ENCODE measurements around the gene MFGE8. TPM values are rescaled to one million over a fixed set of nuclear protein-coding genes. Genes with fewer than 3 reads are reported as not detected.

The MFGE8 gene
- total and polyA plus RNA-seq, 9 of the 15 experiments (the other 6 are each of a cell fraction or from before 2014, with no cell fraction given), result 2.3 to 142 (median 62.3) TPM

DNA sequence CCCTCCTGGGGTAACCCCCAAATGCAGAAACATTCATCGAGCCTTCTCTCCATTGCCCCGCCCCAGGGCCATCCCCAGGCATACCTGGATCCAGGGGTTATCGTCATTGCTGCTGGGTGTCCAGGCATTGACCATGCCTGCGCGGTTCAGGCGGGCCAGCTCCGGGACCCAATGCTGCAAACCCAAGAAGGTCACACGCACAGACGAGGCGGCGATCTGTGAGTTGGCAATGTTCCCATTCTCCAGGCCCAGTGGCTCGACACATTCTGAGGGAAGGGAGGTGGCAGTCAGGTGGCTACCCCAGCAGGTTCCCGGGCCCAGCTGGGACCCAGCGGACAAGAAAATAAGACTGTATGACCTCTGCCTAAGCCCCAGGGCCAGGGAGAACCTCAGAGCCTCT lies 6.1 kb downstream of the MFGE8 start:
- WGBS (ENCODE audit: insufficient coverage, low coverage, missing lambda C conversion rate), result 86% methylated on average over 14 of the region's 14 CpGs
- CTCF ChIA-PET (ENCODE audit: low intra/inter-chr PET ratio), result interaction anchor here (1.1 kb wide), 1 partner anchor 110 kb away, joined by 4 read pairs; no protein-coding TSS in a partner anchor

DNA sequence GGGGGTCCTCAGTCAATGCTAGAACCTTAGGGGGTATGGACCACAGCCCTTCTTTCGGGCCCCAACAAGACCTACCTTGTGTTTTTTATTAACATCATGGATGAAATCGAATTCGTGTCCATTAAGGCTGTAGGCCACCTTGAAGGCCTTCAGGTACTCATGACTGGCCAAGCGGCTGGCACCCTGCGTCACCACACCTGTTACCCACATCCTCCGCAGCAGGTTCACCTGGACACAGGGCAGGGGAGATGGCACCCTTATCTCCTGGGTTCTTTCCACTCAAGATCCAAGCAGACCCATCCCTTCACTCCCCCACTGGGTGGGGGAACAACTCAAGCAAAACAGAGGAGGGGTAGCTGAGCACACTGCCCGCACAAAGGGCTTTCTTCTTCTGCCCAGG lies 6.6 kb downstream of the MFGE8 start:
- TF ChIP-seq HMGN3 (IDR thresholded peaks at IDR 0.05; ENCODE audit: borderline replicate concordance, extremely low read depth, insufficient read length, low read depth, low read length), result no peak
- no peak for TF ChIP-seq NEUROD1 (IDR thresholded peaks at IDR 0.05; ENCODE audit: borderline replicate concordance, low read depth, low read length, partially characterized antibody)
- TF ChIP-seq, protein P1, sequence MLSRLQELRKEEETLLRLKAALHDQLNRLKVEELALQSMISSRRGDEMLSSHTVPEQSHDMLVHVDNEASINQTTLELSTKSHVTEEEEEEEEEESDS (CRISPR knock-in tag; IDR thresholded peaks at IDR 0.05), result no peak
- peaks cover 93% of the 10 kb centered on the region for H3K36me3 ChIP-seq (ENCODE audit: control insufficient read depth, insufficient read depth, low read length)
- no peak overlapping the region for H3K4me2 ChIP-seq (ENCODE audit: insufficient read depth, low read length)
- intact Hi-C loops (cut with micrococcal nuclease) (no loop called here), in situ Hi-C loops (cut with MboI) (no loop called here)
- ChIA-PET CTCF (ENCODE audit: low intra/inter-chr PET ratio) (interaction anchor here (1.1 kb wide), 1 partner anchor 111 kb away, joined by 4 read pairs; no protein-coding TSS in a partner anchor), POLR2A (interaction anchor here (0.5 to 2.4 kb wide), 3 partner anchors 10 to 96 kb away, joined by 3 to 20 read pairs (median 4); no protein-coding TSS in a partner anchor)
- H3K9ac ChIP-seq (ENCODE audit: insufficient read depth in 1 of 2, low read depth in 2 of 2, low read length in 2 of 2), result no peak overlapping the region
- H3K4me1 ChIP-seq (replicated peaks in 1 of 2; ENCODE audit: control insufficient read depth in 2 of 2, insufficient read depth in 2 of 2, low read length in 2 of 2), result peaks cover 31 to 34% of the 10 kb centered on the region in 2 experiments; a peak in 4 of 5 replicates
- H3K27me3 ChIP-seq (ENCODE audit: control insufficient read depth in 2 of 2, insufficient read depth in 2 of 2, low read length in 2 of 2), result no peaks in the 10 kb centered on the region
- no peak overlapping the region for H3K27ac ChIP-seq (ENCODE audit: extremely low read depth, low read depth, low read length)
- H3K79me2 ChIP-seq (ENCODE audit: control insufficient read depth, insufficient read depth, low read length), result peaks cover 22% of the 10 kb centered on the region
- H3K9me1 ChIP-seq (ENCODE audit: control insufficient read depth, insufficient read depth, low read length), result peaks cover 3% of the 10 kb centered on the region
- no peak for ATAC-seq
- H2AFZ ChIP-seq (ENCODE audit: low read depth, low read length), result no peak overlapping the region
- no peak for FAIRE-seq
- WGBS (ENCODE audit: insufficient coverage, low coverage, missing lambda C conversion rate), result 89% methylated on average over 7 of the region's 7 CpGs
- H3K4me3 ChIP-seq, result no peak overlapping the region
- H3K9me3 ChIP-seq (replicated peaks; ENCODE audit: control insufficient read depth, insufficient read depth, low read depth, low read length), result no peaks in the 10 kb centered on the region
- H4K20me1 ChIP-seq (replicated peaks; ENCODE audit: control insufficient read depth, insufficient read depth, low read length), result 0 out of 2 replicates have a peak, but pooled peaks cover 9% of the 10 kb centered on the region
- no TSS peak for BruUV-seq (replicated peaks)
- DNase-seq (ENCODE audit: extremely low read depth in 1 of 4, low spot score in 3 of 4), result no peak

More for the DNA sequence above, 6.1 kb downstream of the MFGE8 start:
- BruUV-seq (replicated peaks), result no TSS peak
- FAIRE-seq (no peak), DNase-seq (ENCODE audit: extremely low read depth in 1 of 4, low spot score in 3 of 4) (no peak), ATAC-seq (no peak)
- in situ Hi-C loops (cut with MboI), result no loop called here
- H3K9ac ChIP-seq (ENCODE audit: insufficient read depth in 1 of 2, low read depth in 2 of 2, low read length in 2 of 2), result no peak overlapping the region
- TF ChIP-seq POLR2G (IDR thresholded peaks at IDR 0.05; ENCODE audit: low read depth, low read length) (peak; percentile 45; the same call in 1 of the 2 replicates), ZNF76 (CRISPR knock-in tag; IDR thresholded peaks at IDR 0.05; ENCODE audit: borderline replicate concordance) (no peak), NFIC (IDR thresholded peaks at IDR 0.05) (peak; percentile 25; the same call in 1 of the 2 replicates)
- no peak overlapping the region for H3K4me3 ChIP-seq
- peaks cover 88% of the 10 kb centered on the region for H3K36me3 ChIP-seq (ENCODE audit: control insufficient read depth, insufficient read depth, low read length)
- no peak overlapping the region for H3K4me2 ChIP-seq (ENCODE audit: insufficient read depth, low read length)
- POLR2A ChIA-PET, result interaction anchor here (0.5 to 0.6 kb wide), 2 partner anchors 11 to 52 kb away, joined by 3 to 4 read pairs; no protein-coding TSS in a partner anchor
- H3K27me3 ChIP-seq (ENCODE audit: control insufficient read depth in 2 of 2, insufficient read depth in 2 of 2, low read length in 2 of 2), result no peaks in the 10 kb centered on the region
- peaks cover 36 to 38% of the 10 kb centered on the region in 2 experiments; a peak in 4 of 5 replicates for H3K4me1 ChIP-seq (replicated peaks in 1 of 2; ENCODE audit: control insufficient read depth in 2 of 2, insufficient read depth in 2 of 2, low read length in 2 of 2)
- H3K9me3 ChIP-seq (replicated peaks; ENCODE audit: control insufficient read depth, insufficient read depth, low read depth, low read length), result no peaks in the 10 kb centered on the region
- peaks cover 3% of the 10 kb centered on the region for H3K9me1 ChIP-seq (ENCODE audit: control insufficient read depth, insufficient read depth, low read length)
- 0 out of 2 replicates have a peak, but pooled peaks cover 9% of the 10 kb centered on the region for H4K20me1 ChIP-seq (replicated peaks; ENCODE audit: control insufficient read depth, insufficient read depth, low read length)
- no peak overlapping the region for H2AFZ ChIP-seq (ENCODE audit: low read depth, low read length)
- H3K27ac ChIP-seq (ENCODE audit: extremely low read depth, low read depth, low read length), result no peak overlapping the region
- intact Hi-C loops (cut with micrococcal nuclease), result no loop called here
- H3K79me2 ChIP-seq (ENCODE audit: control insufficient read depth, insufficient read depth, low read length), result peaks cover 28% of the 10 kb centered on the region

All from K562 (cell line).